GM12878 (cell line): ENCODE results near the gene SPATA25. TPM values are rescaled to one million over a fixed set of nuclear protein-coding genes. Genes with fewer than 3 reads are reported as not detected.

Source experiments
- BCL3 ChIP-seq: IDR thresholded peaks from 2 replicates; pipeline ENCODE4 v1.6.1; 2011; ENCODE audit warnings: borderline replicate concordance, low read depth, mild to moderate bottlenecking, moderate library complexity, low read length; ENCODE audit not compliant: insufficient read depth, poor library complexity, severe bottlenecking
- CREB1 ChIP-seq: IDR thresholded peaks from 2 replicates; pipeline ENCODE4 v1.6.1; 2012; ENCODE audit warnings: low read depth, mild to moderate bottlenecking, inconsistent platforms
- GATAD2B ChIP-seq: fragments of 450-650 bp; conservative IDR thresholded peaks from 2 replicates; pipeline ENCODE4 v1.6.1; 2017; ENCODE audit warnings: low read depth, mild to moderate bottlenecking, moderate library complexity
- IKZF1 ChIP-seq: fragments of 450-650 bp; conservative IDR thresholded peaks from 2 replicates; pipeline ENCODE4 v1.6.1; 2017; ENCODE audit warnings: antibody characterized with exemption, mild to moderate bottlenecking
- MYC ChIP-seq: IDR thresholded peaks from 2 replicates; pipeline ENCODE4 v1.6.1; 2011; ENCODE audit warnings: mild to moderate bottlenecking, low read length, moderate library complexity, inconsistent platforms; ENCODE audit not compliant: insufficient read depth, insufficient replicate concordance, insufficient read length, severe bottlenecking
- NR2C2 ChIP-seq: IDR thresholded peaks from 2 replicates; pipeline ENCODE4 v1.6.1; 2011; ENCODE audit warnings: borderline replicate concordance, low read depth; ENCODE audit not compliant: control insufficient read depth, insufficient read length
- PBX3 ChIP-seq: IDR thresholded peaks from 2 replicates; pipeline ENCODE4 v1.6.1; 2011; ENCODE audit warnings: mild to moderate bottlenecking, low read depth, low read length, moderate library complexity; ENCODE audit not compliant: insufficient replicate concordance
- PRDM15 ChIP-seq: fragments of 450-650 bp; formaldehyde crosslinking; IDR thresholded peaks from 2 replicates; pipeline ENCODE4 v1.4.0; 2020; ENCODE audit warnings: mild to moderate bottlenecking, moderate library complexity
- RAD21 ChIP-seq: IDR thresholded peaks from 2 replicates; pipeline ENCODE4 v1.6.1; 2011; ENCODE audit warnings: mild to moderate bottlenecking, low read depth, low read length, moderate library complexity; ENCODE audit not compliant: insufficient read depth
- RELA ChIP-seq: fragments of 450-650 bp; IDR thresholded peaks from 2 replicates; pipeline ENCODE4 v1.8.0; 2014; ENCODE audit warnings: borderline replicate concordance; ENCODE audit not compliant: partially characterized antibody
- RUNX3 ChIP-seq: IDR thresholded peaks from 2 replicates; pipeline ENCODE4 v1.6.1; 2012; ENCODE audit warnings: low read length, inconsistent platforms
- SRF ChIP-seq, 2 experiments: IDR thresholded peaks; 2 replicates each; pipeline ENCODE4 v1.6.1; 2011; ENCODE audit warnings: low read depth in 2 of 2, low read length in 2 of 2, mild to moderate bottlenecking in 1 of 2, moderate library complexity in 1 of 2
- USF1 ChIP-seq: IDR thresholded peaks from 2 replicates; pipeline ENCODE4 v1.6.1; 2011; ENCODE audit warnings: borderline replicate concordance, low read depth, mild to moderate bottlenecking, moderate library complexity, mixed read lengths, low read length; ENCODE audit not compliant: insufficient read depth; ENCODE audit errors: extremely low read length
- ZBTB11 ChIP-seq: fragments of 450-650 bp; formaldehyde crosslinking; IDR thresholded peaks from 2 replicates; pipeline ENCODE4 v1.5.0; 2022; ENCODE audit warnings: mild to moderate bottlenecking, missing genetic modification characterization
- ZNF274 ChIP-seq: IDR thresholded peaks from one replicate; pipeline ENCODE4 v1.8.0; 2011; ENCODE audit not compliant: insufficient read length, insufficient read depth
- polyA plus RNA-seq, 11 experiments: library from polyadenylated mRNA; depleted of rRNA in 4 of 11; unstranded in 6 of 11; stranded (reverse) in 5 of 11; fragments of >200 nt; fragmentation: Nextera tagmentation in 4 of 11; fragmentation: Illumina TruSeq in 1 of 11; extraction: Ambion mirVana in 4 of 11; extraction: Trizol in 1 of 11; gene quantifications; 1 replicate in 1 of 11; 2 replicates in 10 of 11; pipeline versions ENCODE4 v1.2.1 to v1.2.3, GENCODE V29; 2011 to 2016; ENCODE audit warnings: inconsistent platforms in 2 of 11, missing spikeins in 2 of 11, low read depth in 1 of 11
- total RNA-seq, 4 experiments: library from RNA; depleted of rRNA in 3 of 4; stranded (reverse); fragments of >200 nt in 3 of 4; fragmentation: Illumina TruSeq in 1 of 4; extraction: Trizol in 1 of 4; gene quantifications; 2 replicates each; pipeline versions ENCODE4 v1.2.1 to v1.2.3, GENCODE V29; 2013 to 2021

SPATA25 gene
- total and polyA plus RNA-seq, 10 of the 15 experiments (the other 5 are each of a cell fraction or from before 2014, with no cell fraction given) = 0.28 to 2.9 (median 1.3) TPM; not detected in 3

GRCh38 chr20:45924391-45925261 is 37.2 kb upstream of the SPATA25 start (continued):
- TF ChIP-seq ZBTB11 (CRISPR knock-in tag) (no peak), SRF (IDR thresholded peaks at IDR 0.05; ENCODE audit: low read depth in 2 of 2, low read length in 2 of 2) (no peak), PBX3 (no peak), IKZF1 (no peak), PRDM15 (no peak), RELA (no peak), BCL3 (no peak), RUNX3 (no peak), MYC (no peak), USF1 (no peak), RAD21 (no peak), NR2C2 (no peak), GATAD2B (no peak), ZNF274 (no peak), CREB1 (no peak)
